CD14-positive monocyte (primary cell): ENCODE measurements around the gene TYRP1. TPM values are rescaled to one million over a fixed set of nuclear protein-coding genes. Genes with fewer than 3 reads are reported as not detected.

ENCODE experiments used
- DNase-seq, 3 donors: peaks; one replicate each; pipeline ENCODE4 v3.0.0-alpha.2; 2011 to 2022
- H2AFZ ChIP-seq: 2 replicates; pipeline ENCODE4 v1.6.0; 2012; ENCODE audit warnings: mild to moderate bottlenecking, low read depth, low read length, inconsistent platforms; ENCODE audit not compliant: insufficient read depth, poor library complexity, severe bottlenecking
- H3K27ac ChIP-seq, 2 donors: 1 replicate in 1 of 2; 2 replicates in 1 of 2; pipeline ENCODE4 v1.5.1; 2012 to 2013; ENCODE audit warnings: low read length in 2 of 2, control low read depth in 1 of 2, inconsistent platforms in 1 of 2, low read depth in 1 of 2, mild to moderate bottlenecking in 1 of 2
- H3K27me3 ChIP-seq, 2 donors: one replicate each; pipeline versions ENCODE4 v1.6.0 to v1.6.1; 2011 to 2013; ENCODE audit warnings: low read length in 2 of 2; ENCODE audit not compliant: control insufficient read depth in 2 of 2, insufficient read depth in 2 of 2
- H3K36me3 ChIP-seq, 2 donors: replicated peaks in 1 of 2; 1 replicate in 1 of 2; 2 replicates in 1 of 2; pipeline versions ENCODE4 v1.5.1 to v1.6.1; 2012 to 2013; ENCODE audit warnings: low read length in 2 of 2, control low read depth in 1 of 2, inconsistent platforms in 1 of 2, mild to moderate bottlenecking in 1 of 2; ENCODE audit not compliant: insufficient read depth in 2 of 2, control insufficient read depth in 1 of 2
- H3K4me1 ChIP-seq, 2 donors: 1 replicate in 1 of 2; 2 replicates in 1 of 2; pipeline versions ENCODE4 v1.5.1 to v1.6.1; 2012 to 2013; ENCODE audit warnings: low read length in 2 of 2, control low read depth in 1 of 2, inconsistent platforms in 1 of 2, mild to moderate bottlenecking in 1 of 2, moderate library complexity in 1 of 2; ENCODE audit not compliant: insufficient read depth in 2 of 2, control insufficient read depth in 1 of 2
- H3K4me2 ChIP-seq: replicated peaks from 2 replicates; pipeline ENCODE3; 2012; ENCODE audit warnings: low read length, moderate library complexity, mild to moderate bottlenecking; ENCODE audit not compliant: poor library complexity, severe bottlenecking; ENCODE audit errors: extremely low read depth
- H3K4me3 ChIP-seq, 3 experiments: fragments of 200-600 bp in 1 of 3; sonication (generic) in 1 of 3; replicated peaks in 1 of 3; 1 replicate in 2 of 3; 2 replicates in 1 of 3; pipeline ENCODE4 v1.5.1; 2011 to 2013; ENCODE audit warnings: low read length in 3 of 3, mild to moderate bottlenecking in 3 of 3, control low read depth in 2 of 3, low read depth in 2 of 3, inconsistent platforms in 1 of 3, moderate library complexity in 1 of 3
- H3K79me2 ChIP-seq: 2 replicates; pipeline ENCODE4 v1.6.0; 2012; ENCODE audit warnings: mild to moderate bottlenecking, control low read depth, inconsistent platforms, low read length, moderate library complexity; ENCODE audit not compliant: insufficient read depth
- H3K9ac ChIP-seq: 2 replicates; pipeline ENCODE4 v1.6.0; 2017; ENCODE audit warnings: low read length, mild to moderate bottlenecking; ENCODE audit not compliant: insufficient read depth, poor library complexity, severe bottlenecking
- H3K9me3 ChIP-seq, 2 donors: replicated peaks in 1 of 2; 1 replicate in 1 of 2; 2 replicates in 1 of 2; pipeline versions ENCODE4 v1.5.1 to v1.6.1; 2012 to 2013; ENCODE audit warnings: low read length in 2 of 2, control low read depth in 1 of 2; ENCODE audit not compliant: control insufficient read depth in 1 of 2, insufficient read depth in 1 of 2
- H4K20me1 ChIP-seq: 2 replicates; pipeline ENCODE4 v1.6.0; 2012; ENCODE audit warnings: mild to moderate bottlenecking, low read length, control low read depth, moderate library complexity; ENCODE audit not compliant: insufficient read depth
- H3K27ac Mint-ChIP-seq, 7 donors: one replicate each; pipeline ENCODE4 v1.8.0; 2020; ENCODE audit warnings: mild to moderate bottlenecking in 7 of 7, mixed read lengths in 7 of 7, moderate library complexity in 6 of 7, inconsistent platforms in 2 of 7
- H3K27me3 Mint-ChIP-seq, 3 donors: one replicate each; pipeline ENCODE4 v1.8.0; 2021 to 2022; ENCODE audit warnings: low read depth in 3 of 3, mild to moderate bottlenecking in 3 of 3, mixed read lengths in 3 of 3, moderate library complexity in 3 of 3, inconsistent platforms in 1 of 3
- H3K36me3 Mint-ChIP-seq, 2 donors: one replicate each; pipeline ENCODE4 v1.8.0; 2020; ENCODE audit warnings: mixed read lengths in 2 of 2, inconsistent platforms in 1 of 2, mild to moderate bottlenecking in 1 of 2
- H3K4me1 Mint-ChIP-seq: one replicate; pipeline ENCODE4 v1.8.0; 2020; ENCODE audit warnings: mild to moderate bottlenecking, mixed read lengths
- H3K4me3 Mint-ChIP-seq, 2 donors: one replicate each; pipeline ENCODE4 v1.8.0; 2020; ENCODE audit warnings: mild to moderate bottlenecking in 2 of 2, mixed read lengths in 2 of 2, moderate library complexity in 1 of 2
- H3K9me3 Mint-ChIP-seq, 7 donors: one replicate each; pipeline ENCODE4 v1.8.0; 2020 to 2022; ENCODE audit warnings: mixed read lengths in 7 of 7, mild to moderate bottlenecking in 6 of 7, moderate library complexity in 6 of 7, inconsistent platforms in 2 of 7
- WGBS: methylation state at CpG from one replicate; pipeline ENCODE4 v1.1.5; 2013; ENCODE audit warnings: missing lambda C conversion rate; ENCODE audit not compliant: insufficient coverage; 5-methylcytosine and 5-hydroxymethylcytosine counted together
- intact Hi-C, 2 donors: fragments of 100-400 bp; cut with micrococcal nuclease; formaldehyde crosslinking; loops; one replicate each; pipeline versions ENCODE4 v1.15.0 to v1.15.1; 2023
- polyA plus RNA-seq, 3 donors: library from polyadenylated mRNA; depleted of rRNA in 1 of 3; unstranded in 2 of 3; stranded (reverse) in 1 of 3; fragments of 300-500 nt in 2 of 3; fragments of >200 nt in 1 of 3; fragmentation: Illumina TruSeq in 2 of 3; gene quantifications; 1 replicate in 2 of 3; 2 replicates in 1 of 3; pipeline ENCODE4 v1.2.3, GENCODE V29; 2012 to 2021
- TF ChIP-seq, protein P1 (sequence below): fragments of 200-600 bp; IDR thresholded peaks from one replicate; pipeline ENCODE4 v1.8.0; 2022; ENCODE audit warnings: antibody characterized with exemption, mild to moderate bottlenecking

TYRP1 gene
- polyA plus RNA-seq, 3 donors, result not detected

DNA sequence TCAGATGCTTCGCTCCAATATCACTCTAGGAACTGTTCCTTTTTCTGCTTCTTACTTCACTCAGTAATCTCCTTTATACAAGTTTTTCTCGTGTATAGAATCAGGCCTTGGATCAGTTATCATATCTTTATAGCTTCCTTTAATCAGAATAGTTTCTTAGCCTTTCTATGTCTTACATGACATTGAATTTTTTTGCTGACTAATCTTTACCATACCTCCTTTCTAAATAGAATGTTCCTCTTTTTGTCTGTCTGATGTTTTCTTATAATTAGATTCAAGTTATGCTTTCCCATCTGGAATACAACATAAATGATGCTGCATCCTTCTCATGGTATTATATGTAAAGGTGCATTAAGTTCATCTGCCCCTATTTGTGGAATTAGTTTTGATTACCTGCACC is 40.2 kb upstream of the TYRP1 start:
- TF ChIP-seq, protein P1, sequence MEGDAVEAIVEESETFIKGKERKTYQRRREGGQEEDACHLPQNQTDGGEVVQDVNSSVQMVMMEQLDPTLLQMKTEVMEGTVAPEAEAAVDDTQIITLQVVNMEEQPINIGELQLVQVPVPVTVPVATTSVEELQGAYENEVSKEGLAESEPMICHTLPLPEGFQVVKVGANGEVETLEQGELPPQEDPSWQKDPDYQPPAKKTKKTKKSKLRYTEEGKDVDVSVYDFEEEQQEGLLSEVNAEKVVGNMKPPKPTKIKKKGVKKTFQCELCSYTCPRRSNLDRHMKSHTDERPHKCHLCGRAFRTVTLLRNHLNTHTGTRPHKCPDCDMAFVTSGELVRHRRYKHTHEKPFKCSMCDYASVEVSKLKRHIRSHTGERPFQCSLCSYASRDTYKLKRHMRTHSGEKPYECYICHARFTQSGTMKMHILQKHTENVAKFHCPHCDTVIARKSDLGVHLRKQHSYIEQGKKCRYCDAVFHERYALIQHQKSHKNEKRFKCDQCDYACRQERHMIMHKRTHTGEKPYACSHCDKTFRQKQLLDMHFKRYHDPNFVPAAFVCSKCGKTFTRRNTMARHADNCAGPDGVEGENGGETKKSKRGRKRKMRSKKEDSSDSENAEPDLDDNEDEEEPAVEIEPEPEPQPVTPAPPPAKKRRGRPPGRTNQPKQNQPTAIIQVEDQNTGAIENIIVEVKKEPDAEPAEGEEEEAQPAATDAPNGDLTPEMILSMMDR, result no peak

DNA sequence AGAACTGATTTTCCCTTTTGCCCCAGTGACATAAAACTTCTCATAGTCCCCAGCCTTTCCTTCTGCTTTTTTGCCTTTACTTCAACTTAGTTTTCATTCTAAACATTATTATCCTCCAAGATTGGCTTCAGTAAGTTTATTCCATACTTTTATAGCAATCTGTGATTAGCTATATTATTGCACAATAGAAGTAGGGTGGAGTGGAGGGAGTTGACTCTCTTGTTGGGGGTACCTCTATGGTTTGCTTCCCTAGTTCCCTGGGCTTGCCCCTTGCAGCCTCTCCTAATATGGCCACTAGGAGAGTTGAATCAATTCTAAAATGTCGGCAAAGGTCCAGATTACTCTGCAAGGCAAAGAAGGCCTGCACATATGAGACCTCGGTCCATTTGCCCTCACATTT is 36.4 kb upstream of the TYRP1 start:
- WGBS, result 86% methylated on average over 2 of the region's 2 CpGs

More for the DNA sequence above, 40.2 kb upstream of the TYRP1 start:
- Mint-ChIP-seq H3K9me3 (peaks cover 0 to 5% (median 5%) of the 10 kb centered on the region in 7 donors), H3K27me3 (peaks cover 0 to 2% (median 0%) of the 10 kb centered on the region in 3 donors), H3K36me3 (no peaks in the 10 kb centered on the region), H3K4me3 (no peak overlapping the region), H3K4me1 (peaks cover 5% of the 10 kb centered on the region), H3K27ac (no peak overlapping the region)
- H3K9me3 ChIP-seq, result peaks cover 2 to 6% of the 10 kb centered on the region in 2 donors
- no peak for DNase-seq
- no peak overlapping the region for H3K4me3 ChIP-seq
- H3K27ac ChIP-seq, result no peak overlapping the region
- no peak overlapping the region for H3K9ac ChIP-seq
- H3K36me3 ChIP-seq, result no peaks in the 10 kb centered on the region
- H3K27me3 ChIP-seq, result no peaks in the 10 kb centered on the region
- H3K4me1 ChIP-seq, result no peaks in the 10 kb centered on the region
- no peaks in the 10 kb centered on the region for H4K20me1 ChIP-seq
- WGBS, result 100% methylated on average over 1 of the region's 2 CpGs
- no peak overlapping the region for H3K4me2 ChIP-seq
- no peaks in the 10 kb centered on the region for H3K79me2 ChIP-seq
- no peak overlapping the region for H2AFZ ChIP-seq
- intact Hi-C loops, result no loop called here

More for the DNA sequence above, 36.4 kb upstream of the TYRP1 start:
- no peak for DNase-seq
- H3K27me3 ChIP-seq, result no peaks in the 10 kb centered on the region
- peaks cover 5% of the 10 kb centered on the region for H3K4me1 Mint-ChIP-seq
- H3K4me1 ChIP-seq, result no peaks in the 10 kb centered on the region
- H3K4me2 ChIP-seq, result no peak overlapping the region
- no peak overlapping the region for H3K27ac Mint-ChIP-seq
- TF ChIP-seq, protein P1, result no peak
- no peaks in the 10 kb centered on the region for H3K36me3 Mint-ChIP-seq
- no peaks in the 10 kb centered on the region for H4K20me1 ChIP-seq
- no peak overlapping the region for H3K4me3 ChIP-seq
- intact Hi-C loops, result no loop called here
- no peak overlapping the region for H3K27ac ChIP-seq
- H3K9me3 ChIP-seq, result peaks cover 12 to 21% of the 10 kb centered on the region in 2 donors
- H3K36me3 ChIP-seq, result no peaks in the 10 kb centered on the region
- H3K27me3 Mint-ChIP-seq, result peaks cover 0 to 2% (median 1%) of the 10 kb centered on the region in 3 donors
- no peak overlapping the region for H3K4me3 Mint-ChIP-seq
- no peak overlapping the region for H3K9ac ChIP-seq
- no peaks in the 10 kb centered on the region for H3K79me2 ChIP-seq
- H2AFZ ChIP-seq, result no peak overlapping the region
- H3K9me3 Mint-ChIP-seq, result peaks cover 4 to 16% (median 7%) of the 10 kb centered on the region in 7 donors
